Measurements from ENCODE around the gene FN1.

The FN1 gene

DNA sequence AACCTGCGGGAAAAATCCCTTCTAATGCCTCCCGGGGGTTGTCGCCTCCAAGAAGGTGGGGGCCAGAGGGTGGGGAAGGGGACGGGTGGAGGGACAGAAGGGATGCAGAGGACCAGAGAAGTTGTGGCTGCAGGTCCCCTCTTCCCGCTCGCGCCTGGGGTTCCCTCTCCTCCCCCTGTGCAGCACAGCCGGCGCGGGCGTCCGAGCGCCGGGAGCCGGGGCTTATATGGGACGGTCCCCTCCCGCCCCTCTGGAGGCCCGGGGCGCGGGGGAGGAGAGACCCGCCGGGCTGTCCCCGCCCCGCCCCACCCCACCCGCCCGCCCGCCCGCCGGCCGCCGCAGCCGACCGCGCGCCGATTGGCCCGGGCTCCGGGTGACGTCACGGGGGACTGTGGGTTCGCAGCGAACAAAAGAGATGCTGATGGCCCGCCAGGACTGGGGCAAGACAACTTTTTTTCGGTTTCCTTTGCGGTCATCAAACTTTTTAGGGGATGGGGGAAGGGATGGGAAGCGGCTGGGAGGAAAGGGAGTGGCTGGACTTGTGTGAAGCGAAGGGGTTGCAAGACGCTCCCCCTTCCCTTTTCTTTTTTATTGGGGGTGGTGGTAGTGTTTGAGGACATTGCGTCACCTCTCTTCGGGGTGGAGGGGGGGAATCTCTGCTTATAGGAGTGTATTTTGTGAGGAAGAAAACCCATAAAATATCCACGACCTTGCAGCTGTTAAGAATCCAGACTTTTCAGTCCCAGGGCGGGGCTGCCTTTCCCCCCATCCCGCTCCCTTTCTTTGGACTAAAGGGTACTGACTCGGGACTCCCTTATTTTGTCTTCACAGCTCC is at the start of gene FN1:
Gene FN1, minus strand, starts transcription at position 199 of the 835 bp plus-strand sequence. CDS start 266 bp downstream, outside the sequence.
- TF ChIP-seq CTCF (IDR thresholded peaks at IDR 0.05; ENCODE audit: low read depth, low read length): no peak
- peak within 1 kb of the TSS; percentile 98 for H3K4me3 ChIP-seq (ENCODE audit: low read depth, low read length)

DNA sequence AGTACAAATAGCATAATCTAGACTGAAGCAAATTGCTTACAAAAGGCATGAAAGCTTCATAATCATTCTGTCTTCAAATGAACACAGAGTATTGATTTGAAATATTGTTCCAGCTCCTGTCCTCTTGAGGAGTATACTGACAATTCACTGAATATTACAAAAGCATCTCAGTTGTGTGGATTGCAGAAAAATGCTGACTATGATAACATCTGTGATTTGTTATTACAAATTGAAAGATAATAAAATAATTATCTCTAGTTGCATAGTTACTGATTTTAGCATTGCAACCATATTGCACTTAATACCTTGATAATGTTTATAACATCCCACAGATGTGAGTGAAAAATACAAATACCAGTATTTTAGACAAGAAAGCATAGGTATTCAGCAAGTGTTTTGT is 49.2 kb upstream of the FN1 start:
- TF ChIP-seq CTCF (IDR thresholded peaks at IDR 0.05; ENCODE audit: low read depth, low read length): no peak
- H3K4me3 ChIP-seq (ENCODE audit: low read depth, low read length): no peak overlapping the region

DNA sequence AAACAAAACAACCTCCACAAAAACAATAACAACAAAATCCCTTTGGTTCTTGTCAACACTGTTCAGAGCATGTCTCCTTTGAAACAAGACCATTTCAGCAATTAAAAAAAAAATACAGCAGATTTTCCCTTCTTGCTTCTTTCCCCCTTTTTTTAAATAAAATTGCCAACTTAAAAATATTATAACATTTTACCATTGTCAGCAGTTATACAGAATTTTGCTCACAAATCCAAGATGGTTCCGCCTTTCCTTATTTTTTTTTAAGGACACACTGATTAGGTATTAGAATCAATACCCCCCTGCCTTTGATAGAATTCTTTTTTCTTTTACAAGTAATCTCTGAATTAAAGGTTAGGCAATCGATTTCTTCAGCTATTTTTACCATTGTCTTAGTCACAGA is 48.7 kb upstream of the FN1 start:
- no peak for TF ChIP-seq CTCF (IDR thresholded peaks at IDR 0.05; ENCODE audit: low read depth, low read length)

GRCh38 chr2:215483431-215483830 is 47.6 kb upstream of the FN1 start:
- no peak overlapping the region for H3K4me3 ChIP-seq (ENCODE audit: low read depth, low read length)
- no peak for TF ChIP-seq CTCF (IDR thresholded peaks at IDR 0.05; ENCODE audit: low read depth, low read length)

More for the DNA sequence above, 48.7 kb upstream of the FN1 start:
- H3K4me3 ChIP-seq (ENCODE audit: low read depth, low read length): no peak overlapping the region

GRCh38 chr2:215479536-215480240 is 43.8 kb upstream of the FN1 start:
- TF ChIP-seq CTCF (IDR thresholded peaks at IDR 0.05; ENCODE audit: low read depth, low read length): no peak
- H3K4me3 ChIP-seq (ENCODE audit: low read depth, low read length): no peak overlapping the region

DNA sequence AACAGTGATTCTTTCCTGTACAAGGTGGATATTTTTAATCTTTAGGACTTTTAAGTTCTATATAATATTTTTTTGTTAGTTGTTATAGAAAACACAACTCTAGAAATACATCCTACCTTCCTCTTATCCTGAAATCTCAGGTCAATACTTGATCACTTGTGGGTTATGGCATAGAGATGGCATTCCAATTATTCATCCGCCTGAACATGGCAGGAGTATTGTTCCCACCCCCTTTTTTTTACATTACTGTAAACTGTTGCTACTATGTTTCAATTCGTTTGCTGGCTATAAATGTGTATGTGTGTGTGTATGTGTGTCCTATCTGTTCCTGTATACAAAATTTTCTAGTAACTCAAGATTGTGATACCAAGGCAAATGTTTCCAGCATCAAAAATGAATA is 43.3 kb upstream of the FN1 start:
- TF ChIP-seq CTCF (IDR thresholded peaks at IDR 0.05; ENCODE audit: low read depth, low read length): no peak
- no peak overlapping the region for H3K4me3 ChIP-seq (ENCODE audit: low read depth, low read length)

- H3K4me3 ChIP-seq (ENCODE audit: low read depth, low read length): no peak overlapping the region
- TF ChIP-seq CTCF (IDR thresholded peaks at IDR 0.05; ENCODE audit: low read depth, low read length): no peak
Measured at GRCh38 chr2:215476424-215476823, 40.6 kb upstream of the FN1 start.

Measured in WI38 (cell line).